ENCODE results near the gene WDFY3.

GRCh38 chr4:84826681-84827080 is 139.8 kb downstream of the WDFY3 start:
- TF ChIP-seq CTCF (IDR thresholded peaks at IDR 0.05; ENCODE audit: insufficient read depth, low read length): no peak
- TF ChIP-seq GABPA (IDR thresholded peaks at IDR 0.05; ENCODE audit: low read depth): no peak

All from HL-60 (cell line).